GM18526 (cell line): ENCODE measurements around the gene GNPTAB.

Experiments
- POLR2A ChIP-seq: IDR thresholded peaks from 3 replicates; pipeline ENCODE4 v1.6.1; 2011; ENCODE audit not compliant: insufficient read length; ENCODE audit errors: extremely low read depth

Gene GNPTAB

DNA sequence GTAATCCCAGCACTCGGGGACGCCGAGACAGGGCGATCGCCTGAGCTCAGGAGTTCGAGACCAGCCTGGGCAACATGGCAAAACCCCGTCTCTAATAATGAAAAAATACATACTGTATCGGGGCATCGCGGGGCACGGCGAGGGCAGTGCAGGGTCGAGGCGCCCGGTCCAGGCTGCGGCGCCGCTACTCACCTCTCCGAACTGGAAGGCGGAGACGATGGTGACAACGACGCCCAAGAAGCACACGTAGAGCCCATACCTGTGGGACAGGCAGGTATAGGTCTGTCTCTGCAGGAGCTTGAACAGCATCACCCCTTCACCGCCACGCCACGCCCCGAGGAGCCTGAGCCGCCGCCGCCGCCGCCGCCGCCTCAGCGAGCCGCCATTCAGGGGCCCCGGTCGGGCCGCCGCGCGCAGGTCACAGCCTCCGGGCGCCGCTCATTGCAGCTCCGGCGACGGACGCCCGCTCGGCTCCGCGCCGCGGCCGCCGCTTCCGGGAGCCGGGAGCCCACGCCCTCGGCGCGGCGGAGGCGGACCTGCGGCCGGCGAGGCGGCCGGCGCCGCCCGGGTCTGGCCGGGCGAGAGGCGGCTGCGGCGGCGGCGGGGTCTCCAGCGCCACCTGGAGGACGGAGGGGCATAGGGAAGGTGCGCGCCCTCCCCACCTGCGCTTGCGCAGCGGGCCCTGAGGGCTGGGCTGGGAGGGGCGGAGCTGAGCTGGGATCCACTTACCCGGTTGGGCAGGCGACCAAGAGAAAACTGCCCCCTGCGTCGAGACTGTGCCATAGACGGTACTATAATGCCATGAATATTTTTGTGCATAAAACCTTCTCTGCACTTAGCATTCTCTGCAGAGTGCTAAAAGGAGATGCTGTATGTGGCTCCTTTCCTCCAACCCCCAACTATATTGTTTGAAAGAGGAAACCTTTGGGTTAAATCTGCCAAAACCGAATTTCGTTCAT lies at the start of gene GNPTAB:
TSS of gene GNPTAB (minus strand) at position 593 of the 959 bp plus-strand sequence. CDS start at position 309, 284 bp downstream.
- peak; percentile 71 for TF ChIP-seq POLR2A

DNA sequence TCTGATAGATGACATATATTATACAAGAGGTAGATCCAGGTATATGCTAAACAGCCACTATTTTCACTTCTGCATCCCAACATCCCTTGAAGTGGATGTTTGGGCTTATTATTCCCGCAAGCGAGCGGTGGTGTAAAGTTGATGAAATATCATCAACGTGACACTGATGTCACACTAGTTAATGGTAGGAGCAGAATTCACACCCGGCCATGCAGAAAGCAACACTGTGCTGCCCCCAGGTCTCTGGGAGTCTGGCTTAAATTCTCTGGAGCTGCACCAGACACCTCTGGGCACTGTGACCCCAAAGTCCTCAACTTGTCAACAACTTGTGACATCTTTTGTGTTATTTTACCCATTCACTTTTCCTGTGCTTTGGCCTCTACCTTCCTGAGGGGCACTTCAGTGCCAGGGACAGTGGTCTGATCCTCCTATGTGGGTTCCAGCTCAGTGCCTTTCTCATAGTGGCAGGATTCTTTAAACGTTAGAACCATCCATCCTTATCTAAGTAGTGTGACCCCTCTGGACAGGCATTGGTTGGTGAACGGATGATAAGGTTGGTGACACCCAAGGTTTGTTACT lies 47.6 kb upstream of the GNPTAB start:
- TF ChIP-seq POLR2A: no peak

DNA sequence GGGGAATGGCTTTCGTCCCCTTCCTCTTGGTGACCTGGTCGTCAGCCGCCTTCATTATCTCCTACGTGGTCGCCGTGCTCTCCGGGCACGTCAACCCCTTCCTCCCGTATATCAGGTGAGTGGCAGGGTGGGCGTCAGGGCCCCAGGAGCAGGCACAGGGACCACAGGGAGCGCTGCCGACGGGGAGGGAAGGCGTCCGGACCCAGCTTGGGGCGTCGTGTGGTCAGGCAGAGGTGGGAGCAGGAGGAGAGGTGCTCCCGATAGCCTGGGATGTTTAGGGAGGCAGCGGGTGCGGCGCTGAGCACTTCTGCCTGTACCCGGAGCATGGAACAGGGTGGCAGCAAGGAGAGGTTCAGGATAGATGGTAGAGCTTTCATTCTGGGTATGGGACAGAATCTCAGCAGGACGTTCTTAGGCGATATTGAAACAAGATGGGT lies 47.1 kb upstream of the GNPTAB start:
- TF ChIP-seq POLR2A: no peak

DNA sequence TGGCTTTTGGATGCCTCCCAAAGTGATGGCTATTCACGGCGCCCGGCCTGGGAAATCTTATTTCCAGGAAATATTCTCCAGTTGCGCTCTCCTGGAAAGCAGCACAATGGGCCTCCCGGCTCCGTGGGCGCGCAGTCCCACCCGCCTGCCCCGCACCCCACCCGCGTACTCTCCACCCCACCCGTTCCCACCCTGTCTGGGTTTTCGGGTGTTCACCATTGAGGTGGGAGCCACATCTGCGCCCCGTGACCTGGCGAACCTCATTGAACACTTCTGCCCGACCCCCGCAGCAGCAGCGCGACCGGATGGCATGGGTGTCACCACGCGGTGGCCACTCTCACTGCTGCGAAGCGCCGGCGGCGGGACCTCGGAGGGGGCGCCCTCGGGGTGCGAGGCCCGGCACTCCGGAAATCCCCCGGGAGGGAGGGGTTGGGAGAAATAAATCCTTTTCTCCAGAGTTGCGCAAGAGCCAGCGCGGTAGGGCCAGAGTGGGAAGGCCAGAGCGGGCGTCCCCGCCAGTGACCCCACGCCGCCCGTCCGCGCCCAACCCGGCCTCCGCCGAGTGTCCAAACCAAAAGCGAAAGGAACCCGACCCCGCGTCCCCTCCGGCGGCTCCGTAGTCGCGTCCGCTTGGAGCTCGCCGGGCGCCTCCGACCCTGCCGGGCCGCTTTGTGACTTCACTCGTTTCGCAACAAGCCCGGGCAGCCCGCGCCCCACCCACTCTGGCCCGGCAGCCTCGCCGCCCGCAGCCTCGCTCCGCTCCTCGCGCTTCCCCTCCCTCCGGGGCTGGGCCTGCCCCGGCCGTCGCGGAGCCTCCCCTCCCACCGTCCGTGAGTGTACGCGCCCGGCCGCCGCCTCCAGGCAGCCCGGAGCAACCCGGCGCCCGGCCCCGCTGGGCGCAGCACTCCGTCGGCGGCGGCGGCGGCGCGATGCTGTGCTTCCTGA lies 46.4 kb upstream of the GNPTAB start, which contains the start of gene DRAM1:
TSS of gene DRAM1 (plus strand) at position 720 of the 945 bp plus-strand sequence. CDS start at position 930, 210 bp downstream.
- peak; percentile 72 for TF ChIP-seq POLR2A

DNA sequence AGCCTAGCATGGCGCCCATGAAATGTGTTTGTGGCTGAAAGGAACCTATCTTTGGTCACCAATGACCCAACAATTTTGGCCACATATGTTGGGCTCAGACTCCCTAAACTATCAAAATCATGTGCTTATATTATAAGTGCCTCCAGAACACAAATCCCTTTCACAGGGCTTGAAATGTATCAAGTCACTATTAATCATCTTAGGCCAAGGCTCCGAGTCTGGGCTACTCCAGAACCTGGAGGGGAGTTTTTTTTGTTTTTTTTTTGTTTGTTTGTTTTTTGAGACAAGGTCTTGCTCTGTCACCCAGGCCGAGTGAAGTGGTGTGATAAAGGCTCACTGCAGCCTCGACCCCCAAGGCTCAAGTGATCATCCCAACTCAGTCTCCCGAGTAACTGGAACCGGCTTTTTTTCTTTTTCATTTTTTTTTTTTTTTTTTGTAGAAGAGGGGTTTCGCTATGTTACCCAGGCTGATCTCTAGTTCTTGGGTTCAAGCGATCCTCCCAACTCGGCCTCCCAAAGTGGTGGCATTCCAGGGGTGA lies 45.6 kb upstream of the GNPTAB start:
- no peak for TF ChIP-seq POLR2A

DNA sequence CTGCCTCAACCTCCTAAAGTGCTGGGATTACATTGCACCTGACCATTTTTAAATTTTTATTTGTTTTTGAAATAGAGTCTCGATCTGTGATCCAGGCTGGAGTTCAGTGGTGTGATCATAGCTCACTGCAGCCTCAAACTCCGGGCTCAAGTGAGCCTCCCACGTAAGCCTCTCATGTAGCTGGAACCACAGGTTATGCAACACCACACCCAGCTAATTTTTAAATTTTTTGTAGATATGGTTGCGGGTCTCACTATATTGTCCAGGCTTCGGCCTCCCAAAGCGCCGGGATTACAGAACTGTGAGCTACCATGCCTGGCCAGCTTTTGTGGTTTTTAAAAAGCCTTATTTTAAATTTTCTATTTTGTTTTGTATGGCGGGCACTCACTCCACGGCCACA lies 44.4 kb upstream of the GNPTAB start:
- no peak for TF ChIP-seq POLR2A

DNA sequence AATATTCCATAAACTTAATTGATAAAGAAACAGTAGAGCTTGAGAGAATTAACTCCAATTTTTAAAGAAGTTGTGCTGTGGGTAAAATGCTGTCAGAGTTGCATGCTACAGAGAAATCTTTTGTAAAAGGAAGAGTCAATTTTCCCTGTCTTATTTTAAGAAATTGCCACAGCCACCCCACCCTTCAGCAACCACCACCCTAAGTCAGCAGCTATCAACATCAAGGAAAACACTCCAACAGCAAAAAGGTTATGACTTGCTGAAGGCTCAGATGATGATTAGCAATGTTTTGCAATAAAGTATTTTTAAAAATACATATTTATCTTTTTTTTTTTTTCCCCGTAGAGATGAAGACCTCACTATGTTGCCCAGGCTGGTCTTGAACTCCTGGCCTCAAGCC lies 40.2 kb upstream of the GNPTAB start:
- TF ChIP-seq POLR2A: no peak

DNA sequence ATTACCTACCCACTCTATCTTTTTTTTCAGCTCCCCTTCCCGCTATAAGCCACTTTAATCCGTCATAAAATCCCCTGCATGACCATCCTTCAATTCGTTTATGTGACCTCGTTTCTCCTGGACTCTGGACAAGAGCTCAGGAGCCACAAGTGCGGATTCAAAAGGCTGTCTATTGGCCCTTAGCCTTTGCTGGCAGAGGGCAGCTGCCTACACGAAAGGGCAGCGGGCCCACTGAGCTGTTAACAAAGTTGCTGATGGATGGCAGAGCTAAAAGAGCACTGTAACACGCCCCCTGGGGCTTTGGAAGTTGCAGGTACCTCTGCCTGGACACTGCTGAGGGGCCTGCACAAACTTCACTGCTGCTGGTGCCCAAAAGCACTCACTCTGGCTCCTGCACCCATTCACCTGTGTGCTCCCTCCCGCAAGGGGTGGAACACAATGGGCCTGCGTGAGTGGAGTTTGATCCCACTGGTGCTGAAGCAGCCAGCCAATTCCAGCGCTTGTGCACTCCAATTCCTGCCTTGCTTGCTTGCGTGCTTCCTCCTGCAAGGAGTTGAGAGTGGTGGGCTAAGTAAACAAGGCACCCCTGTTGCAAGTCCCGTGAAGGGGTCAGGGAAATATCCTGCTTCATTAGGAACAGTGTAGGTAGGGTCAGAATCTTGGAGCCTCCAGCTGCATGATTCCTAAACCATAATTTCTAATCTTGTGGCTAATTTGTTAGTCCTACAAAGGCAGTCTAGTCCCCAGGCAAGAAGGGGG lies 36.0 kb upstream of the GNPTAB start:
- TF ChIP-seq POLR2A: no peak

DNA sequence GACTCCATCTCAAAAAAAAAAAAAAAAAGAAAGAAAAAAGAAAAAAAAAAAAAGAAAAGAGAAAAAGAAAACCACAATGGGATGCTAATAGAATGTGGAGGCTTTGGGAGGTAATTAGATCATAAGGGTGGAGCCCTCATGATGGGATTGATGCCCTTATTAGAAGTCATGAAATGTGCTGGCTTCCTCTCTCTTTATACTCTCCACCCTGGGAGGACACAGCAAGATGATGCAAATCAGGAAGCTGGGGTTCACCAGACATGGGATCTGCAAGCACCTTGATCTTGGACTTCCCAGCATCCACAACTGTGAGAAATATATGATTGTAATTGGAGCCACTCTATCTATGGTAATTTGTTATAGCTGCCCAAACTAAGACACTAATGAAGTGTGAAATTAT lies 33.2 kb upstream of the GNPTAB start:
- TF ChIP-seq POLR2A: no peak

DNA sequence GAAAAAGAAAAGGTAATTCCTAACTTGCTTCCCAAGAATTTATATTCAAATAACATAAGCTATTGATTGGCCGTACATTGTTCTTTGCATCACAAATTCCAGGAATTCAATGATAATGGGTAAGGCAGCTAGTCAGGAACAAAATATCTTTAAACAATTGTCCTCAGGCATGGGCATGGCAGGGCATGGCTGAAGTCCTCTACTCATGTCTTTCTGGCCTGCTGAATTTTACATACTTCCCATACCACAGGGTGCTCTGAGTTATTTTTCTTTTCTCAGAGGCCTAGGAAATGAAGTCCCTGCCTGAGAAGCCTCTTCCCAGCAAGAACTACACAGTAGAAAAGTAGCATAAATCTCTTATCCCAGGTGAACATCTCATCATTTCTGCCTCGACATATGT lies 31.5 kb upstream of the GNPTAB start:
- TF ChIP-seq POLR2A: no peak

DNA sequence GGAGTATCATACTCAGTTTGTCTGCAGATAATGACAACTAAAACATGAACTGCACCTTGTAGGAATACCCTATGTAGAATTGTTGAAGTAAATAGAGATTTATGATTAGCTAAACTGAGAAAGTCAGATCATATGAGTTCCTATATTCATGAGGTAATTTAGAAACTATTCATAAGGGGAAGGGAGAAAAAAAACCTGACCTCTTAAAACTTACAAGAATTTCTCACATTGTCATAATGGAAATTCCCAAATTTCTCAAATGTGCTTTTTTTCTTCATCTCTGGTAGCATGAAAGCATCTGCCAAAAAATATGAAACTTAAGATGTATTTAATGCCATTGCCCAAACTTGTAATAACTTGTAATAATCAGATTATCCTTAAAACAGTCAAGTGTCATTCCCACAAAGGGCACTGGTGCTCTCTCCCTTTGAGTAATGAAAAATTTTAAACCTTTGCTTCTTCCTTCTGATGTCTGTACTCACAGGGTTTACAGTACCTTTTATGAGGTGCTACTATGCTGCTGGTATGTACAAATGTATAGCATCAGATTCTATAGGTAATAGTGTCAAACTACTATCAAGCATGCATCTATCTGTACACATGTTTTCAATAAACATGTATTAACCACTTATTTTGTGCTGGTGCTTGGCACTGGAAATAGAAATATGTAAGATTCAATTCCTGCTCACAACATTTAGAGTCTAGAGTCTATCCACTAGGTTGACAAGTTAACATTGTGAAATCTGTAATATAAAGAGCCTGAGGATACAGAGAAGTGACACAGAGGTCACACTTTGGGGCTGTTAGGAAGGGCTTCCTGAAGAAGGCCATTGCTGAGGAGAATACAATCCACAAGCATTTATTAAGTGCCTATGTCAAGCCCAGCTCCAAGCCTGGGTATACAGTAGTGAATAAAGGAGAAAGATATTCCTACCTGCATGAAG lies 29.2 kb upstream of the GNPTAB start:
- TF ChIP-seq POLR2A: no peak

DNA sequence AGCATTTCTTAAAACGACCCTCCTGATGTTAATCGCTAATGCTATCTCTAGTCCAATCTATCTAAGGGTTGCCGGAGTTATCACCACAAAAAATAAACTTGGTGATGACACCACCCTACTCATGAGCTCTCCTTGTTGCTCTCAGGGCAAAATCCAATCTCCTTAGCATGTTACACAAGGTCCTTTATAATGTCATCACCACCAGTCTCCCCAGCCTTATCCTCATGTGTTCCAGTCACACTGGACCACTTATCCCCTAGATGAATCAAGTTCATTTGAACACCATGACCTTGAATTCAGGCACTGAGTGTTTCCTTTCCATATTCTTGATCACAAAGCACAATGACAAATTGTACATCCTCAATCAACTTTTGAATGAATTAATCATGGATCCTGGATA lies 27.6 kb upstream of the GNPTAB start:
- TF ChIP-seq POLR2A: no peak

DNA sequence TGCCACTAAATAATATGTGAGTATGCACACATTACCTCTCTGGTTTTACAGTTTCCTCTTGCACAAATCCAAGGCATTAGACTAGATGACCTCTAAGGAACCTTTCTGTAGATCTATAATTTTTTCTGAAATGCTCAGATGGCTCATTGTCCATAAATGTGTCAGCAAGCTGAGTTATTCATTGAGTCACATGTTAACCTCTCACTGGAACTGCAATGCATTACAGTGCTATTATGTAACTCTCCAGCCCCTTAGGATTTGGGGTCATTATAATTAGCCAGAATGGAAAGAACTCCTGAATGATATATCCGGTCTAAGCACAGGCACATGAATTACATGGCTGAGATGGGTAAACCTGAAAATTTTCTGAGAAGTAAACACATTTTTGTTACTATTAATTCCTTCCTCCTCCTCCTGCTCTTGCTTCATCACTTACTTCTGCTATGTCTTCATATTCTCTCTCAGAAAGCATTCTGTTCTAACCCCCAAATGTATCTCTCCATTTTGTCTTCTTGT lies 26.3 kb upstream of the GNPTAB start:
- no peak for TF ChIP-seq POLR2A
